HepG2 (cell line): ENCODE measurements around the gene NFATC2. TPM values are rescaled to one million over a fixed set of nuclear protein-coding genes. Genes with fewer than 3 reads are reported as not detected.
A peak's percentile ranks its signal among the peaks of the same experiment; 100 is the strongest.

ENCODE experiments used
- CHD2 ChIP-seq: IDR thresholded peaks from 2 replicates; pipeline ENCODE4 v1.6.1; 2011; ENCODE audit warnings: low read depth, low read length, improper control_type of control experiment
- EEA1 ChIP-seq: sonication (generic); formaldehyde crosslinking; IDR thresholded peaks from 2 replicates; pipeline ENCODE4 v1.5.1; 2020; ENCODE audit warnings: mild to moderate bottlenecking, missing genetic modification reagents, borderline replicate concordance
- EHMT2 ChIP-seq: fragments of 200-600 bp; sonication (generic); IDR thresholded peaks from 2 replicates; pipeline ENCODE4 v1.7.0; 2017; ENCODE audit warnings: antibody characterized with exemption, low read depth, low read length, borderline replicate concordance
- ETV6 ChIP-seq: sonication (generic); formaldehyde crosslinking; conservative IDR thresholded peaks from 2 replicates; pipeline ENCODE4 v1.4.0; 2020; ENCODE audit warnings: missing genetic modification reagents
- GLMP ChIP-seq: sonication (generic); formaldehyde crosslinking; IDR thresholded peaks from 2 replicates; pipeline ENCODE4 v1.9.0; 2021; ENCODE audit warnings: missing genetic modification reagents, mild to moderate bottlenecking, borderline replicate concordance
- HNRNPK ChIP-seq: fragments of 200-400 bp; formaldehyde crosslinking; IDR thresholded peaks from 2 replicates; pipeline ENCODE4 v1.6.1; 2018; ENCODE audit warnings: low read length, low read depth, moderate library complexity, mild to moderate bottlenecking; ENCODE audit not compliant: poor library complexity, severe bottlenecking
- KLF16 ChIP-seq, 2 experiments: sonication (generic) in 1 of 2; formaldehyde crosslinking in 1 of 2; IDR thresholded peaks; 2 replicates each; pipeline versions ENCODE4 v1.6.1 to v1.8.0; 2016 to 2023; ENCODE audit warnings: missing genetic modification reagents in 2 of 2, missing compliant biosample characterization in 1 of 2
- KLF6 ChIP-seq: IDR thresholded peaks from 2 replicates; pipeline ENCODE4 v1.8.0; 2016; ENCODE audit warnings: missing biosample characterization, missing genetic modification reagents
- MXI1 ChIP-seq: IDR thresholded peaks from 3 replicates; pipeline ENCODE4 v1.6.1; 2012; ENCODE audit warnings: low read depth, low read length, inconsistent platforms, borderline replicate concordance
- NFRKB ChIP-seq: fragments of 450-650 bp; IDR thresholded peaks from 2 replicates; pipeline ENCODE4 v1.6.1; 2017
- PAF1 ChIP-seq: IDR thresholded peaks from 2 replicates; pipeline ENCODE4 v1.6.1; 2016; ENCODE audit warnings: missing genetic modification reagents, missing compliant biosample characterization
- PHF20 ChIP-seq: sonication (generic); formaldehyde crosslinking; IDR thresholded peaks from 2 replicates; pipeline ENCODE4 v1.5.0; 2020; ENCODE audit warnings: mild to moderate bottlenecking, missing genetic modification reagents
- SAP130 ChIP-seq: IDR thresholded peaks from 2 replicates; pipeline ENCODE4 v1.6.1; 2016; ENCODE audit warnings: low read depth
- SIX4 ChIP-seq: sonication (generic); formaldehyde crosslinking; IDR thresholded peaks from 2 replicates; pipeline ENCODE4 v1.4.0; 2020; ENCODE audit warnings: missing genetic modification reagents
- SP140L ChIP-seq: sonication (generic); formaldehyde crosslinking; IDR thresholded peaks from 2 replicates; pipeline ENCODE4 v1.4.0; 2020; ENCODE audit warnings: missing genetic modification reagents, borderline replicate concordance
- SRSF4 ChIP-seq: fragments of 200-400 bp; formaldehyde crosslinking; IDR thresholded peaks from one replicate; pipeline ENCODE4 v1.6.1; 2018; ENCODE audit warnings: mild to moderate bottlenecking, low read depth, low read length, moderate library complexity; ENCODE audit not compliant: poor library complexity, severe bottlenecking
- TBX2 ChIP-seq: sonication (generic); formaldehyde crosslinking; IDR thresholded peaks from 2 replicates; pipeline ENCODE4 v1.5.0; 2020; ENCODE audit warnings: missing genetic modification reagents, mild to moderate bottlenecking, borderline replicate concordance
- TEF ChIP-seq: sonication (generic); formaldehyde crosslinking; IDR thresholded peaks from 2 replicates; pipeline ENCODE4 v1.5.0; 2020; ENCODE audit warnings: missing genetic modification reagents
- ZBTB7B ChIP-seq: sonication (generic); formaldehyde crosslinking; IDR thresholded peaks from 2 replicates; pipeline ENCODE4 v1.4.0; 2020; ENCODE audit warnings: missing genetic modification reagents
- ZKSCAN8 ChIP-seq: IDR thresholded peaks from 2 replicates; pipeline ENCODE4 v1.6.1; 2016; ENCODE audit warnings: borderline replicate concordance, missing genetic modification reagents, missing compliant biosample characterization
- ZNF326 ChIP-seq: sonication (generic); formaldehyde crosslinking; IDR thresholded peaks from 2 replicates; pipeline ENCODE4 v1.4.0; 2020; ENCODE audit warnings: missing genetic modification reagents, borderline replicate concordance
- polyA plus RNA-seq, 8 experiments: library from polyadenylated mRNA; depleted of rRNA in 3 of 8; stranded (reverse) in 7 of 8; unstranded in 1 of 8; fragments of >200 nt; fragmentation: Illumina TruSeq in 4 of 8; extraction: Trizol in 4 of 8; gene quantifications; 2 replicates each; pipeline versions ENCODE4 v1.2.1 to v1.2.3, GENCODE V29; 2011 to 2016; ENCODE audit warnings: low read depth in 4 of 8, missing spikeins in 1 of 8, mixed read lengths in 1 of 8; ENCODE audit not compliant: insufficient read depth in 1 of 8
- total RNA-seq, 5 experiments: library from RNA; depleted of rRNA; stranded (reverse); fragments of >200 nt; fragmentation: Illumina TruSeq; extraction: Trizol; gene quantifications; 2 replicates each; pipeline ENCODE4 v1.2.3, GENCODE V29; 2016; ENCODE audit warnings: low read depth in 1 of 5
- TF ChIP-seq, protein P1 (sequence below): sonication (generic); formaldehyde crosslinking; IDR thresholded peaks from 2 replicates; pipeline ENCODE4 v1.5.1; 2020; ENCODE audit warnings: mild to moderate bottlenecking, missing genetic modification reagents, moderate library complexity
- TF ChIP-seq, protein P2 (sequence below): sonication (generic); formaldehyde crosslinking; IDR thresholded peaks from 2 replicates; pipeline ENCODE4 v1.5.1; 2020; ENCODE audit warnings: mild to moderate bottlenecking, missing genetic modification reagents, moderate library complexity

NFATC2 gene
- total and polyA plus RNA-seq, 2 of the 13 experiments (the other 11 are each of a cell fraction or from before 2014, with no cell fraction given), result 1.9 to 3.3 TPM

GRCh38 chr20:51542571-51543421, at the start of gene NFATC2 (continued):
- TF ChIP-seq NFRKB, result no peak
- TF ChIP-seq, protein P1, sequence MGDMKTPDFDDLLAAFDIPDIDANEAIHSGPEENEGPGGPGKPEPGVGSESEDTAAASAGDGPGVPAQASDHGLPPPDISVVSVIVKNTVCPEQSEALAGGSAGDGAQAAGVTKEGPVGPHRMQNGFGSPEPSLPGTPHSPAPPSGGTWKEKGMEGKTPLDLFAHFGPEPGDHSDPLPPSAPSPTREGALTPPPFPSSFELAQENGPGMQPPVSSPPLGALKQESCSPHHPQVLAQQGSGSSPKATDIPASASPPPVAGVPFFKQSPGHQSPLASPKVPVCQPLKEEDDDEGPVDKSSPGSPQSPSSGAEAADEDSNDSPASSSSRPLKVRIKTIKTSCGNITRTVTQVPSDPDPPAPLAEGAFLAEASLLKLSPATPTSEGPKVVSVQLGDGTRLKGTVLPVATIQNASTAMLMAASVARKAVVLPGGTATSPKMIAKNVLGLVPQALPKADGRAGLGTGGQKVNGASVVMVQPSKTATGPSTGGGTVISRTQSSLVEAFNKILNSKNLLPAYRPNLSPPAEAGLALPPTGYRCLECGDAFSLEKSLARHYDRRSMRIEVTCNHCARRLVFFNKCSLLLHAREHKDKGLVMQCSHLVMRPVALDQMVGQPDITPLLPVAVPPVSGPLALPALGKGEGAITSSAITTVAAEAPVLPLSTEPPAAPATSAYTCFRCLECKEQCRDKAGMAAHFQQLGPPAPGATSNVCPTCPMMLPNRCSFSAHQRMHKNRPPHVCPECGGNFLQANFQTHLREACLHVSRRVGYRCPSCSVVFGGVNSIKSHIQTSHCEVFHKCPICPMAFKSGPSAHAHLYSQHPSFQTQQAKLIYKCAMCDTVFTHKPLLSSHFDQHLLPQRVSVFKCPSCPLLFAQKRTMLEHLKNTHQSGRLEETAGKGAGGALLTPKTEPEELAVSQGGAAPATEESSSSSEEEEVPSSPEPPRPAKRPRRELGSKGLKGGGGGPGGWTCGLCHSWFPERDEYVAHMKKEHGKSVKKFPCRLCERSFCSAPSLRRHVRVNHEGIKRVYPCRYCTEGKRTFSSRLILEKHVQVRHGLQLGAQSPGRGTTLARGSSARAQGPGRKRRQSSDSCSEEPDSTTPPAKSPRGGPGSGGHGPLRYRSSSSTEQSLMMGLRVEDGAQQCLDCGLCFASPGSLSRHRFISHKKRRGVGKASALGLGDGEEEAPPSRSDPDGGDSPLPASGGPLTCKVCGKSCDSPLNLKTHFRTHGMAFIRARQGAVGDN (CRISPR knock-in tag), result peak; percentile 30; the same call in 1 of the 2 replicates
- no peak for TF ChIP-seq KLF16 (CRISPR knock-in tag; IDR thresholded peaks at IDR 0.05)
- TF ChIP-seq CHD2, result no peak
- TF ChIP-seq EEA1 (CRISPR knock-in tag), result no peak; the same call in none of the 2 replicates
- TF ChIP-seq TEF (CRISPR knock-in tag), result no peak
- TF ChIP-seq SAP130, result peak; percentile 21; the same call in 1 of the 2 replicates
- no peak; the same call in 2 of the 3 replicates for TF ChIP-seq MXI1
- TF ChIP-seq PHF20 (CRISPR knock-in tag), result no peak
- no peak; the same call in 1 of the 2 replicates for TF ChIP-seq ETV6 (CRISPR knock-in tag)
- no peak for TF ChIP-seq GLMP (CRISPR knock-in tag)
- no peak for TF ChIP-seq KLF6
- TF ChIP-seq ZNF326, result no peak
- no peak for TF ChIP-seq EHMT2
- no peak for TF ChIP-seq SP140L (CRISPR knock-in tag)
- TF ChIP-seq, protein P2, sequence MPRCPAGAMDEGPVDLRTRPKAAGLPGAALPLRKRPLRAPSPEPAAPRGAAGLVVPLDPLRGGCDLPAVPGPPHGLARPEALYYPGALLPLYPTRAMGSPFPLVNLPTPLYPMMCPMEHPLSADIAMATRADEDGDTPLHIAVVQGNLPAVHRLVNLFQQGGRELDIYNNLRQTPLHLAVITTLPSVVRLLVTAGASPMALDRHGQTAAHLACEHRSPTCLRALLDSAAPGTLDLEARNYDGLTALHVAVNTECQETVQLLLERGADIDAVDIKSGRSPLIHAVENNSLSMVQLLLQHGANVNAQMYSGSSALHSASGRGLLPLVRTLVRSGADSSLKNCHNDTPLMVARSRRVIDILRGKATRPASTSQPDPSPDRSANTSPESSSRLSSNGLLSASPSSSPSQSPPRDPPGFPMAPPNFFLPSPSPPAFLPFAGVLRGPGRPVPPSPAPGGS, result no peak
- TF ChIP-seq PAF1 (CRISPR knock-in tag), result no peak
- no peak for TF ChIP-seq ZBTB7B (CRISPR knock-in tag)
- peak; percentile 57 for TF ChIP-seq HNRNPK
- no peak for TF ChIP-seq TBX2 (CRISPR knock-in tag)
- TF ChIP-seq SIX4 (CRISPR knock-in tag), result no peak
- TF ChIP-seq SRSF4, result no peak
- TF ChIP-seq ZKSCAN8 (CRISPR knock-in tag), result no peak
